ENCODE measurements around the gene SYTL3.
A peak's percentile ranks its signal among the peaks of the same experiment; 100 is the strongest.
"Not testable (repeated sequence)": the region's sequence is repeated elsewhere in the genome, so short reads cannot be mapped to it uniquely, and the experiment has no call there.

The SYTL3 gene

GRCh38 chr6:158776737-158777136, 126.9 kb downstream of the SYTL3 start:
- DNase-seq: no peak

- DNase-seq: no peak
Measured at GRCh38 chr6:158777510-158777909, 127.7 kb downstream of the SYTL3 start.

GRCh38 chr6:158778005-158778527, 128.2 kb downstream of the SYTL3 start:
- DNase-seq: no peak

GRCh38 chr6:158780246-158780884, 130.5 kb downstream of the SYTL3 start:
- no peak for DNase-seq

GRCh38 chr6:158780988-158781691, 131.3 kb downstream of the SYTL3 start:
- no peak for DNase-seq

GRCh38 chr6:158781692-158782373, 132.0 kb downstream of the SYTL3 start:
- no peak for DNase-seq

- DNase-seq: no peak
Measured at GRCh38 chr6:158782432-158783166, 132.7 kb downstream of the SYTL3 start.

GRCh38 chr6:158783167-158783450, 133.3 kb downstream of the SYTL3 start:
- DNase-seq: no peak

GRCh38 chr6:158783851-158784250, 134.0 kb downstream of the SYTL3 start:
- DNase-seq: no peak

- no peak for DNase-seq
Measured at GRCh38 chr6:158784505-158784904, 134.7 kb downstream of the SYTL3 start.

GRCh38 chr6:158785036-158785435, 135.2 kb downstream of the SYTL3 start:
- DNase-seq: no peak

GRCh38 chr6:158786645-158787304, 136.9 kb downstream of the SYTL3 start:
- no peak for DNase-seq

- DNase-seq: no peak
Measured at GRCh38 chr6:158787395-158787794, 137.5 kb downstream of the SYTL3 start.

GRCh38 chr6:158789115-158789917, 139.5 kb downstream of the SYTL3 start:
- peak; percentile 40 for DNase-seq

- no peak for DNase-seq
Measured at GRCh38 chr6:158791274-158791855, 141.5 kb downstream of the SYTL3 start.

GRCh38 chr6:158792505-158792904, 142.7 kb downstream of the SYTL3 start:
- not testable (repeated sequence) for DNase-seq

GRCh38 chr6:158793432-158793831, 143.6 kb downstream of the SYTL3 start:
- DNase-seq: no peak

- no peak for DNase-seq
Measured at GRCh38 chr6:158795516-158795915, 145.7 kb downstream of the SYTL3 start.

- DNase-seq: no peak
Measured at GRCh38 chr6:158796353-158796752, 146.5 kb downstream of the SYTL3 start.

GRCh38 chr6:158797331-158798310, 147.8 kb downstream of the SYTL3 start:
- DNase-seq: no peak

All from stimulated activated CD4-positive, alpha-beta T cell treated with anti-CD3 and anti-CD28 coated beads, Interleukin-15, amount 100 ng/mL, for 24 hours (primary cell).